ENCODE data around the gene CDKAL1.

DNA sequence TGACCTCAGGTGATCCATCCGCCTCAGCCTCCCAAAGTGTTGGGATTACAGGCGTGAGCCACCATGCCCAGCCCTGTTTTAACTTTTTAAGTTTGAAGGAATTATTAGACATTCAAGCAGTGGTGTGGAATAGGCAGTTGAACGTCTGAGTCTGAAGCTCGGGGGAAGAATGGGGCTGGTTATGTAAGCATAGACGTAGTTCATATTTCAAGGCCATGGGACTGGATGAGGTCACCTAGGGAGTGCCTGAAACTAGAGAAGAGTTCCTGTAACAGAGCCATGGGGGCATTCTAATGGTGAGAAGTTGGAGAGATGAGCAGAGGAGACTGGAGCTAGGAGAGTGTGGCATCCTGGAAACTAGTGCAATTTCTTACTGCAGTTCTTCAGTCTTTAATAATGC, 6.4 kb downstream of the CDKAL1 start:
- TF ChIP-seq, protein P1, sequence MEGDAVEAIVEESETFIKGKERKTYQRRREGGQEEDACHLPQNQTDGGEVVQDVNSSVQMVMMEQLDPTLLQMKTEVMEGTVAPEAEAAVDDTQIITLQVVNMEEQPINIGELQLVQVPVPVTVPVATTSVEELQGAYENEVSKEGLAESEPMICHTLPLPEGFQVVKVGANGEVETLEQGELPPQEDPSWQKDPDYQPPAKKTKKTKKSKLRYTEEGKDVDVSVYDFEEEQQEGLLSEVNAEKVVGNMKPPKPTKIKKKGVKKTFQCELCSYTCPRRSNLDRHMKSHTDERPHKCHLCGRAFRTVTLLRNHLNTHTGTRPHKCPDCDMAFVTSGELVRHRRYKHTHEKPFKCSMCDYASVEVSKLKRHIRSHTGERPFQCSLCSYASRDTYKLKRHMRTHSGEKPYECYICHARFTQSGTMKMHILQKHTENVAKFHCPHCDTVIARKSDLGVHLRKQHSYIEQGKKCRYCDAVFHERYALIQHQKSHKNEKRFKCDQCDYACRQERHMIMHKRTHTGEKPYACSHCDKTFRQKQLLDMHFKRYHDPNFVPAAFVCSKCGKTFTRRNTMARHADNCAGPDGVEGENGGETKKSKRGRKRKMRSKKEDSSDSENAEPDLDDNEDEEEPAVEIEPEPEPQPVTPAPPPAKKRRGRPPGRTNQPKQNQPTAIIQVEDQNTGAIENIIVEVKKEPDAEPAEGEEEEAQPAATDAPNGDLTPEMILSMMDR (IDR thresholded peaks at IDR 0.05 in 2 of 3, conservative IDR thresholded peaks at IDR 0.05 in 1 of 3; ENCODE audit: control insufficient read depth in 2 of 3, extremely low read depth in 1 of 3, insufficient read depth in 1 of 3, low read depth in 3 of 3, low read length in 3 of 3): no peak
- TF ChIP-seq SRF (IDR thresholded peaks at IDR 0.05; ENCODE audit: low read depth in 2 of 2, low read length in 2 of 2) (no peak), SIN3A (IDR thresholded peaks at IDR 0.05; ENCODE audit: low read depth, low read length) (no peak), MXI1 (IDR thresholded peaks at IDR 0.05; ENCODE audit: low read depth, low read length) (no peak), CEBPB (IDR thresholded peaks at IDR 0.05; ENCODE audit: borderline replicate concordance in 1 of 2, low read depth in 2 of 2, low read length in 2 of 2) (no peak), TAF1 (IDR thresholded peaks at IDR 0.05; ENCODE audit: borderline replicate concordance, low read depth, low read length) (no peak), ETV6 (conservative IDR thresholded peaks at IDR 0.05 in 1 of 2, IDR thresholded peaks at IDR 0.05 in 1 of 2; ENCODE audit: borderline replicate concordance in 1 of 2, low read depth in 1 of 2) (no peak), SMC3 (IDR thresholded peaks at IDR 0.05; ENCODE audit: borderline replicate concordance, low read length) (no peak), CREB1 (IDR thresholded peaks at IDR 0.05; ENCODE audit: low read depth) (no peak), RCOR1 (conservative IDR thresholded peaks at IDR 0.05; ENCODE audit: low read depth, low read length) (no peak)
- TF ChIP-seq, protein P2, sequence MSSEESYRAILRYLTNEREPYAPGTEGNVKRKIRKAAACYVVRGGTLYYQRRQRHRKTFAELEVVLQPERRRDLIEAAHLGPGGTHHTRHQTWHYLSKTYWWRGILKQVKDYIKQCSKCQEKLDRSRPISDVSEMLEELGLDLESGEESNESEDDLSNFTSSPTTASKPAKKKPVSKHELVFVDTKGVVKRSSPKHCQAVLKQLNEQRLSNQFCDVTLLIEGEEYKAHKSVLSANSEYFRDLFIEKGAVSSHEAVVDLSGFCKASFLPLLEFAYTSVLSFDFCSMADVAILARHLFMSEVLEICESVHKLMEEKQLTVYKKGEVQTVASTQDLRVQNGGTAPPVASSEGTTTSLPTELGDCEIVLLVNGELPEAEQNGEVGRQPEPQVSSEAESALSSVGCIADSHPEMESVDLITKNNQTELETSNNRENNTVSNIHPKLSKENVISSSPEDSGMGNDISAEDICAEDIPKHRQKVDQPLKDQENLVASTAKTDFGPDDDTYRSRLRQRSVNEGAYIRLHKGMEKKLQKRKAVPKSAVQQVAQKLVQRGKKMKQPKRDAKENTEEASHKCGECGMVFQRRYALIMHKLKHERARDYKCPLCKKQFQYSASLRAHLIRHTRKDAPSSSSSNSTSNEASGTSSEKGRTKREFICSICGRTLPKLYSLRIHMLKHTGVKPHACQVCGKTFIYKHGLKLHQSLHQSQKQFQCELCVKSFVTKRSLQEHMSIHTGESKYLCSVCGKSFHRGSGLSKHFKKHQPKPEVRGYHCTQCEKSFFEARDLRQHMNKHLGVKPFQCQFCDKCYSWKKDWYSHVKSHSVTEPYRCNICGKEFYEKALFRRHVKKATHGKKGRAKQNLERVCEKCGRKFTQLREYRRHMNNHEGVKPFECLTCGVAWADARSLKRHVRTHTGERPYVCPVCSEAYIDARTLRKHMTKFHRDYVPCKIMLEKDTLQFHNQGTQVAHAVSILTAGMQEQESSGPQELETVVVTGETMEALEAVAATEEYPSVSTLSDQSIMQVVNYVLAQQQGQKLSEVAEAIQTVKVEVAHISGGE (CRISPR knock-in tag; IDR thresholded peaks at IDR 0.05): no peak
- TF ChIP-seq, protein P3, sequence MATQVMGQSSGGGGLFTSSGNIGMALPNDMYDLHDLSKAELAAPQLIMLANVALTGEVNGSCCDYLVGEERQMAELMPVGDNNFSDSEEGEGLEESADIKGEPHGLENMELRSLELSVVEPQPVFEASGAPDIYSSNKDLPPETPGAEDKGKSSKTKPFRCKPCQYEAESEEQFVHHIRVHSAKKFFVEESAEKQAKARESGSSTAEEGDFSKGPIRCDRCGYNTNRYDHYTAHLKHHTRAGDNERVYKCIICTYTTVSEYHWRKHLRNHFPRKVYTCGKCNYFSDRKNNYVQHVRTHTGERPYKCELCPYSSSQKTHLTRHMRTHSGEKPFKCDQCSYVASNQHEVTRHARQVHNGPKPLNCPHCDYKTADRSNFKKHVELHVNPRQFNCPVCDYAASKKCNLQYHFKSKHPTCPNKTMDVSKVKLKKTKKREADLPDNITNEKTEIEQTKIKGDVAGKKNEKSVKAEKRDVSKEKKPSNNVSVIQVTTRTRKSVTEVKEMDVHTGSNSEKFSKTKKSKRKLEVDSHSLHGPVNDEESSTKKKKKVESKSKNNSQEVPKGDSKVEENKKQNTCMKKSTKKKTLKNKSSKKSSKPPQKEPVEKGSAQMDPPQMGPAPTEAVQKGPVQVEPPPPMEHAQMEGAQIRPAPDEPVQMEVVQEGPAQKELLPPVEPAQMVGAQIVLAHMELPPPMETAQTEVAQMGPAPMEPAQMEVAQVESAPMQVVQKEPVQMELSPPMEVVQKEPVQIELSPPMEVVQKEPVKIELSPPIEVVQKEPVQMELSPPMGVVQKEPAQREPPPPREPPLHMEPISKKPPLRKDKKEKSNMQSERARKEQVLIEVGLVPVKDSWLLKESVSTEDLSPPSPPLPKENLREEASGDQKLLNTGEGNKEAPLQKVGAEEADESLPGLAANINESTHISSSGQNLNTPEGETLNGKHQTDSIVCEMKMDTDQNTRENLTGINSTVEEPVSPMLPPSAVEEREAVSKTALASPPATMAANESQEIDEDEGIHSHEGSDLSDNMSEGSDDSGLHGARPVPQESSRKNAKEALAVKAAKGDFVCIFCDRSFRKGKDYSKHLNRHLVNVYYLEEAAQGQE (IDR thresholded peaks at IDR 0.05; ENCODE audit: low read depth, low read length): no peak
- TF ChIP-seq, protein P4, sequence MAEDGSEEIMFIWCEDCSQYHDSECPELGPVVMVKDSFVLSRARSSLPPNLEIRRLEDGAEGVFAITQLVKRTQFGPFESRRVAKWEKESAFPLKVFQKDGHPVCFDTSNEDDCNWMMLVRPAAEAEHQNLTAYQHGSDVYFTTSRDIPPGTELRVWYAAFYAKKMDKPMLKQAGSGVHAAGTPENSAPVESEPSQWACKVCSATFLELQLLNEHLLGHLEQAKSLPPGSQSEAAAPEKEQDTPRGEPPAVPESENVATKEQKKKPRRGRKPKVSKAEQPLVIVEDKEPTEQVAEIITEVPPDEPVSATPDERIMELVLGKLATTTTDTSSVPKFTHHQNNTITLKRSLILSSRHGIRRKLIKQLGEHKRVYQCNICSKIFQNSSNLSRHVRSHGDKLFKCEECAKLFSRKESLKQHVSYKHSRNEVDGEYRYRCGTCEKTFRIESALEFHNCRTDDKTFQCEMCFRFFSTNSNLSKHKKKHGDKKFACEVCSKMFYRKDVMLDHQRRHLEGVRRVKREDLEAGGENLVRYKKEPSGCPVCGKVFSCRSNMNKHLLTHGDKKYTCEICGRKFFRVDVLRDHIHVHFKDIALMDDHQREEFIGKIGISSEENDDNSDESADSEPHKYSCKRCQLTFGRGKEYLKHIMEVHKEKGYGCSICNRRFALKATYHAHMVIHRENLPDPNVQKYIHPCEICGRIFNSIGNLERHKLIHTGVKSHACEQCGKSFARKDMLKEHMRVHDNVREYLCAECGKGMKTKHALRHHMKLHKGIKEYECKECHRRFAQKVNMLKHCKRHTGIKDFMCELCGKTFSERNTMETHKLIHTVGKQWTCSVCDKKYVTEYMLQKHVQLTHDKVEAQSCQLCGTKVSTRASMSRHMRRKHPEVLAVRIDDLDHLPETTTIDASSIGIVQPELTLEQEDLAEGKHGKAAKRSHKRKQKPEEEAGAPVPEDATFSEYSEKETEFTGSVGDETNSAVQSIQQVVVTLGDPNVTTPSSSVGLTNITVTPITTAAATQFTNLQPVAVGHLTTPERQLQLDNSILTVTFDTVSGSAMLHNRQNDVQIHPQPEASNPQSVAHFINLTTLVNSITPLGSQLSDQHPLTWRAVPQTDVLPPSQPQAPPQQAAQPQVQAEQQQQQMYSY (CRISPR knock-in tag; IDR thresholded peaks at IDR 0.05): no peak
- TF ChIP-seq, protein P5, sequence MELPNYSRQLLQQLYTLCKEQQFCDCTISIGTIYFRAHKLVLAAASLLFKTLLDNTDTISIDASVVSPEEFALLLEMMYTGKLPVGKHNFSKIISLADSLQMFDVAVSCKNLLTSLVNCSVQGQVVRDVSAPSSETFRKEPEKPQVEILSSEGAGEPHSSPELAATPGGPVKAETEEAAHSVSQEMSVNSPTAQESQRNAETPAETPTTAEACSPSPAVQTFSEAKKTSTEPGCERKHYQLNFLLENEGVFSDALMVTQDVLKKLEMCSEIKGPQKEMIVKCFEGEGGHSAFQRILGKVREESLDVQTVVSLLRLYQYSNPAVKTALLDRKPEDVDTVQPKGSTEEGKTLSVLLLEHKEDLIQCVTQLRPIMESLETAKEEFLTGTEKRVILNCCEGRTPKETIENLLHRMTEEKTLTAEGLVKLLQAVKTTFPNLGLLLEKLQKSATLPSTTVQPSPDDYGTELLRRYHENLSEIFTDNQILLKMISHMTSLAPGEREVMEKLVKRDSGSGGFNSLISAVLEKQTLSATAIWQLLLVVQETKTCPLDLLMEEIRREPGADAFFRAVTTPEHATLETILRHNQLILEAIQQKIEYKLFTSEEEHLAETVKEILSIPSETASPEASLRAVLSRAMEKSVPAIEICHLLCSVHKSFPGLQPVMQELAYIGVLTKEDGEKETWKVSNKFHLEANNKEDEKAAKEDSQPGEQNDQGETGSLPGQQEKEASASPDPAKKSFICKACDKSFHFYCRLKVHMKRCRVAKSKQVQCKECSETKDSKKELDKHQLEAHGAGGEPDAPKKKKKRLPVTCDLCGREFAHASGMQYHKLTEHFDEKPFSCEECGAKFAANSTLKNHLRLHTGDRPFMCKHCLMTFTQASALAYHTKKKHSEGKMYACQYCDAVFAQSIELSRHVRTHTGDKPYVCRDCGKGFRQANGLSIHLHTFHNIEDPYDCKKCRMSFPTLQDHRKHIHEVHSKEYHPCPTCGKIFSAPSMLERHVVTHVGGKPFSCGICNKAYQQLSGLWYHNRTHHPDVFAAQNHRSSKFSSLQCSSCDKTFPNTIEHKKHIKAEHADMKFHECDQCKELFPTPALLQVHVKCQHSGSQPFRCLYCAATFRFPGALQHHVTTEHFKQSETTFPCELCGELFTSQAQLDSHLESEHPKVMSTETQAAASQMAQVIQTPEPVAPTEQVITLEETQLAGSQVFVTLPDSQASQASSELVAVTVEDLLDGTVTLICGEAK (IDR thresholded peaks at IDR 0.05; ENCODE audit: borderline replicate concordance): no peak
